GM12865 (cell line): ENCODE measurements around the gene SLC38A1.
"Not testable (repeated sequence)": the region's sequence is repeated elsewhere in the genome, so short reads cannot be mapped to it uniquely, and the experiment has no call there.

Experiments
- DNase-seq: peaks from one replicate; pipeline ENCODE4 v3.0.0; 2010; ENCODE audit warnings: low read depth
- H3K4me3 ChIP-seq: 2 replicates; pipeline ENCODE4 v1.5.1; 2011; ENCODE audit warnings: mild to moderate bottlenecking, low read depth, low read length, control low read depth
- CTCF ChIP-seq: IDR thresholded peaks from 2 replicates; pipeline ENCODE4 v1.5.1; 2011; ENCODE audit warnings: low read length, control low read depth, low read depth, inconsistent platforms; ENCODE audit not compliant: insufficient read depth; ENCODE audit errors: missing control alignments

SLC38A1 gene

GRCh38 chr12:46259071-46259470 is 9.8 kb downstream of the SLC38A1 start:
- no peak for TF ChIP-seq CTCF
- no peak overlapping the region for H3K4me3 ChIP-seq
- DNase-seq: no peak

- no peak for TF ChIP-seq CTCF
- no peak overlapping the region for H3K4me3 ChIP-seq
- no peak for DNase-seq
Measured at GRCh38 chr12:46258129-46258528, 10.7 kb downstream of the SLC38A1 start.

GRCh38 chr12:46256942-46257341 is 11.9 kb downstream of the SLC38A1 start:
- no peak overlapping the region for H3K4me3 ChIP-seq
- no peak for DNase-seq
- no peak for TF ChIP-seq CTCF

GRCh38 chr12:46253544-46254162 is 15.2 kb downstream of the SLC38A1 start:
- no peak overlapping the region for H3K4me3 ChIP-seq
- TF ChIP-seq CTCF: no peak
- no peak for DNase-seq

GRCh38 chr12:46251994-46252393 is 16.8 kb downstream of the SLC38A1 start:
- DNase-seq, H3K4me3 ChIP-seq: not testable (repeated sequence)

GRCh38 chr12:46249960-46250359 is 18.9 kb downstream of the SLC38A1 start:
- not testable (repeated sequence) for H3K4me3 ChIP-seq, DNase-seq

- DNase-seq: no peak
- no peak overlapping the region for H3K4me3 ChIP-seq
- TF ChIP-seq CTCF: no peak
Measured at GRCh38 chr12:46246021-46246700, 22.7 kb downstream of the SLC38A1 start.

- H3K4me3 ChIP-seq: no peak overlapping the region
- no peak for TF ChIP-seq CTCF
- no peak for DNase-seq
Measured at GRCh38 chr12:46244997-46245396, 23.8 kb downstream of the SLC38A1 start.
